ENCODE data around the gene TSPYL4.

DNA sequence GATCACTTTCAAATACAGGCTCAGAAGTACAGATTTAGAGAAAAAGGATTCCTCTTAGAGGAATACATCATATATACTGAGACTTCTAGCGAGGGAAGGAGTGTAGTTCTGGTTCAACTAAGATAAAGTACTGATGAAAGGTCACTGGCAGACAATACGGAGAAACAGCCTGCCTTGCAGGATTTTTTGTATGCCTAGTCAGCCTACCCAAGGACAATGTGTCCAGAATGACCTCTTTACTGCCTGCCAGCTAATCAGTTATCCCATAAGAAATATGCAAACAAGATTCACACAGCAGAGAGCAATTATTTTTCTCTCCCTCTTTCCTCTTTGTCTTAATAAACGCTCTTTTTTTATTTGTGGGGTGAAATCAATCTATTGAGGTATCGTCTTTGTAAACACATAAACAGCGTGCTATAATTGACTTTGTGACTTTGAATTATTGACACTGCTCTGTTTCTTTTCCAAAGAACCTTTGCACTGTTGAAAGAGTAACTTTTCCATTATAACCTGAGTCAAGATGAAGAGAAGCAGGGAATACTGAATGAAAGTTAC lies 1.4 kb upstream of the TSPYL4 start:
- TF ChIP-seq POLR2A (IDR thresholded peaks at IDR 0.05; ENCODE audit: low read depth, low read length) = no peak
- TF ChIP-seq, protein P1, sequence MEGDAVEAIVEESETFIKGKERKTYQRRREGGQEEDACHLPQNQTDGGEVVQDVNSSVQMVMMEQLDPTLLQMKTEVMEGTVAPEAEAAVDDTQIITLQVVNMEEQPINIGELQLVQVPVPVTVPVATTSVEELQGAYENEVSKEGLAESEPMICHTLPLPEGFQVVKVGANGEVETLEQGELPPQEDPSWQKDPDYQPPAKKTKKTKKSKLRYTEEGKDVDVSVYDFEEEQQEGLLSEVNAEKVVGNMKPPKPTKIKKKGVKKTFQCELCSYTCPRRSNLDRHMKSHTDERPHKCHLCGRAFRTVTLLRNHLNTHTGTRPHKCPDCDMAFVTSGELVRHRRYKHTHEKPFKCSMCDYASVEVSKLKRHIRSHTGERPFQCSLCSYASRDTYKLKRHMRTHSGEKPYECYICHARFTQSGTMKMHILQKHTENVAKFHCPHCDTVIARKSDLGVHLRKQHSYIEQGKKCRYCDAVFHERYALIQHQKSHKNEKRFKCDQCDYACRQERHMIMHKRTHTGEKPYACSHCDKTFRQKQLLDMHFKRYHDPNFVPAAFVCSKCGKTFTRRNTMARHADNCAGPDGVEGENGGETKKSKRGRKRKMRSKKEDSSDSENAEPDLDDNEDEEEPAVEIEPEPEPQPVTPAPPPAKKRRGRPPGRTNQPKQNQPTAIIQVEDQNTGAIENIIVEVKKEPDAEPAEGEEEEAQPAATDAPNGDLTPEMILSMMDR (IDR thresholded peaks at IDR 0.05; ENCODE audit: extremely low read depth in 1 of 2, insufficient read depth in 1 of 2, low read depth in 1 of 2, low read length in 2 of 2) = no peak

Measured in endothelial cell of umbilical vein (primary cell).